Measurements from ENCODE around the gene SARDH.

GRCh38 chr9:133669182-133669801 is 68.9 kb downstream of the SARDH start:
- TF ChIP-seq CTCF (IDR thresholded peaks at IDR 0.05) (no peak), POLR2A (IDR thresholded peaks at IDR 0.05) (no peak)
